GM19043 (cell line): ENCODE data around the gene PDE8B.
"Not testable (repeated sequence)": the region's sequence is repeated elsewhere in the genome, so short reads cannot be mapped to it uniquely, and the experiment has no call there.

ENCODE experiments used
- ATAC-seq: cut with Tn5 transposase; IDR thresholded peaks from one replicate; pipeline ENCODE4 v1.9.1; 2021; ENCODE audit warnings: low read depth; ENCODE audit not compliant: unreplicated experiment

Gene PDE8B

GRCh38 chr5:77355080-77355479 lies 144.6 kb downstream of the PDE8B start:
- ATAC-seq, result no peak

GRCh38 chr5:77355751-77356150 lies 145.3 kb downstream of the PDE8B start:
- no peak for ATAC-seq

GRCh38 chr5:77356740-77357139 lies 146.3 kb downstream of the PDE8B start:
- ATAC-seq, result peak; percentile 89

- ATAC-seq, result no peak
Measured at GRCh38 chr5:77358255-77359205, 148.1 kb downstream of the PDE8B start.

- no peak for ATAC-seq
Measured at GRCh38 chr5:77359231-77359630, 148.8 kb downstream of the PDE8B start.

GRCh38 chr5:77360381-77360780 lies 149.9 kb downstream of the PDE8B start:
- no peak for ATAC-seq

- no peak for ATAC-seq
Measured at GRCh38 chr5:77360973-77361372, 150.5 kb downstream of the PDE8B start.

- ATAC-seq, result no peak
Measured at GRCh38 chr5:77366717-77367500, 156.4 kb downstream of the PDE8B start.

- no peak for ATAC-seq
Measured at GRCh38 chr5:77367741-77368140, 157.3 kb downstream of the PDE8B start.

- no peak for ATAC-seq
Measured at GRCh38 chr5:77368367-77368766, 157.9 kb downstream of the PDE8B start.

- no peak for ATAC-seq
Measured at GRCh38 chr5:77369566-77369965, 159.1 kb downstream of the PDE8B start.

GRCh38 chr5:77374686-77375085 lies 164.2 kb downstream of the PDE8B start:
- ATAC-seq, result no peak

GRCh38 chr5:77376609-77377300 lies 166.3 kb downstream of the PDE8B start:
- ATAC-seq, result no peak

- ATAC-seq, result peak; percentile 75
Measured at GRCh38 chr5:77379558-77380061, 169.1 kb downstream of the PDE8B start.

GRCh38 chr5:77380636-77381035 lies 170.2 kb downstream of the PDE8B start:
- ATAC-seq, result no peak

- not testable (repeated sequence) for ATAC-seq
Measured at GRCh38 chr5:77383336-77383735, 172.9 kb downstream of the PDE8B start.

- ATAC-seq, result not testable (repeated sequence)
Measured at GRCh38 chr5:77386340-77386739, 175.9 kb downstream of the PDE8B start.

- ATAC-seq, result no peak
Measured at GRCh38 chr5:77389746-77390145, 179.3 kb downstream of the PDE8B start.

- no peak for ATAC-seq
Measured at GRCh38 chr5:77390221-77390620, 179.7 kb downstream of the PDE8B start.

GRCh38 chr5:77390795-77391194 lies 180.3 kb downstream of the PDE8B start:
- no peak for ATAC-seq
